HL-60/S4 (cell line): ENCODE results near the gene KRTAP10-6.
"Not testable (repeated sequence)": the region's sequence is repeated elsewhere in the genome, so short reads cannot be mapped to it uniquely, and the experiment has no call there.

ENCODE experiments used
- in situ Hi-C: fragments of 300-500 bp; cut with MboI; formaldehyde crosslinking; loops from 2 replicates; pipeline ENCODE4 v1.14.3; 2022; ENCODE audit warnings: low sequenced_read_pairs

Gene KRTAP10-6

GRCh38 chr21:44599264-44600029 lies 7.1 kb upstream of the KRTAP10-6 start:
- in situ Hi-C loops = no loop called here

GRCh38 chr21:44598061-44598460 lies 5.8 kb upstream of the KRTAP10-6 start:
- in situ Hi-C loops = no loop called here

GRCh38 chr21:44596068-44596725 lies 3.9 kb upstream of the KRTAP10-6 start:
- in situ Hi-C loops = no loop called here

- in situ Hi-C loops = no loop called here
Observed at GRCh38 chr21:44595524-44595923, 3.2 kb upstream of the KRTAP10-6 start.

- in situ Hi-C loops = no loop called here
Observed at GRCh38 chr21:44594406-44594916, 2.2 kb upstream of the KRTAP10-6 start.

- in situ Hi-C loops = no loop called here
Observed at GRCh38 chr21:44593598-44594405, 1.5 kb upstream of the KRTAP10-6 start.

GRCh38 chr21:44591801-44592130 lies 539 bp downstream of the KRTAP10-6 start:
- in situ Hi-C loops = not testable (repeated sequence)

GRCh38 chr21:44590897-44591800 lies 1.2 kb downstream of the KRTAP10-6 start:
- in situ Hi-C loops = not testable (repeated sequence)

GRCh38 chr21:44590311-44590721 lies 2.0 kb downstream of the KRTAP10-6 start:
- in situ Hi-C loops = no loop called here

- in situ Hi-C loops = no loop called here
Observed at GRCh38 chr21:44589586-44590305, 2.6 kb downstream of the KRTAP10-6 start.

GRCh38 chr21:44589094-44589493 lies 3.2 kb downstream of the KRTAP10-6 start:
- in situ Hi-C loops = no loop called here

- in situ Hi-C loops = no loop called here
Observed at GRCh38 chr21:44585892-44586291, 6.4 kb downstream of the KRTAP10-6 start.

GRCh38 chr21:44583800-44584147 lies 8.5 kb downstream of the KRTAP10-6 start:
- in situ Hi-C loops = no loop called here

- in situ Hi-C loops = no loop called here
Observed at GRCh38 chr21:44583089-44583799, 9.1 kb downstream of the KRTAP10-6 start.

- in situ Hi-C loops = no loop called here
Observed at GRCh38 chr21:44582055-44582454, 10.2 kb downstream of the KRTAP10-6 start.

- in situ Hi-C loops = no loop called here
Observed at GRCh38 chr21:44581158-44581557, 11.1 kb downstream of the KRTAP10-6 start.

GRCh38 chr21:44580231-44580821 lies 12.0 kb downstream of the KRTAP10-6 start, which contains the start of gene KRTAP10-5:
Gene KRTAP10-5, minus strand, starts transcription at chr21:44580604. Its CDS starts 26 bp downstream, at chr21:44580578.
- in situ Hi-C loops = not testable (repeated sequence)

- in situ Hi-C loops = no loop called here
Observed at GRCh38 chr21:44579833-44580144, 12.5 kb downstream of the KRTAP10-6 start.
